MM.1S (cell line): Measurements from ENCODE around the gene EPB41L3.

Experiments used
- EZH2 ChIP-seq: fragments of 300-600 bp; sonication (generic); optimal IDR thresholded peaks from 2 replicates; pipeline ENCODE3; 2017; ENCODE audit warnings: low read depth, mild to moderate bottlenecking, antibody characterized with exemption, low read length, mixed read lengths
- EZH2phosphoT487 ChIP-seq: fragments of 300-600 bp; sonication (generic); IDR thresholded peaks from 2 replicates; pipeline ENCODE4 v1.6.1; 2018; ENCODE audit warnings: antibody characterized with exemption, low read length
- TF ChIP-seq, protein P1 (sequence below): fragments of 300-600 bp; sonication (generic); IDR thresholded peaks from 2 replicates; pipeline ENCODE4 v1.5.1; 2016; ENCODE audit warnings: antibody characterized with exemption, low read length, mixed read lengths

DNA sequence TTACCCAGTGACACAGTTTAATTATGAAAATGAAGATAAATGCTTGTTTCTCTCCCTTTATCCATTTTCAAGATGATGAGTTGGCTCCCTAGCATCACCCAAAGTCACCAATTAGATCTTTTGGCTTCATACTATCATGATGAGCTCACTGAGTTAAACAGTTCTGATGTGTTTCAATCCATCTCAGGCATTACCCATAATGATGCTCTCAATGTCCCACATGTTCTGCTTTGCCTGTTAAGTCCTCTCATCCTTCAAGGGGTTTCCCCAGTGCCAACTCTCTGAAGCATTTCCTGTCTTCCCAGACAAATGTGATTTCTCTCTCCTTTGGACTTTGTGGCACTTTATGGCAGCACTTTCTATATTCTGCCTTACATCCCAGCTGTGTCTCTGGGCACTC lies 92.6 kb downstream of the EPB41L3 start:
- TF ChIP-seq, protein P1, sequence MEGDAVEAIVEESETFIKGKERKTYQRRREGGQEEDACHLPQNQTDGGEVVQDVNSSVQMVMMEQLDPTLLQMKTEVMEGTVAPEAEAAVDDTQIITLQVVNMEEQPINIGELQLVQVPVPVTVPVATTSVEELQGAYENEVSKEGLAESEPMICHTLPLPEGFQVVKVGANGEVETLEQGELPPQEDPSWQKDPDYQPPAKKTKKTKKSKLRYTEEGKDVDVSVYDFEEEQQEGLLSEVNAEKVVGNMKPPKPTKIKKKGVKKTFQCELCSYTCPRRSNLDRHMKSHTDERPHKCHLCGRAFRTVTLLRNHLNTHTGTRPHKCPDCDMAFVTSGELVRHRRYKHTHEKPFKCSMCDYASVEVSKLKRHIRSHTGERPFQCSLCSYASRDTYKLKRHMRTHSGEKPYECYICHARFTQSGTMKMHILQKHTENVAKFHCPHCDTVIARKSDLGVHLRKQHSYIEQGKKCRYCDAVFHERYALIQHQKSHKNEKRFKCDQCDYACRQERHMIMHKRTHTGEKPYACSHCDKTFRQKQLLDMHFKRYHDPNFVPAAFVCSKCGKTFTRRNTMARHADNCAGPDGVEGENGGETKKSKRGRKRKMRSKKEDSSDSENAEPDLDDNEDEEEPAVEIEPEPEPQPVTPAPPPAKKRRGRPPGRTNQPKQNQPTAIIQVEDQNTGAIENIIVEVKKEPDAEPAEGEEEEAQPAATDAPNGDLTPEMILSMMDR: no peak
- TF ChIP-seq EZH2phosphoT487 (no peak), EZH2 (no peak)
